SIG-M5 (cell line): Measurements from ENCODE around the gene LMAN1.

Source experiments
- DNase-seq: peaks from one replicate; lab custom pipeline; 2025; lab: John Stamatoyannopoulos, UW

Gene LMAN1

GRCh38 chr18:59360381-59360780, 1.3 kb upstream of the LMAN1 start:
- DNase-seq: no peak

- DNase-seq: no peak
Measured at GRCh38 chr18:59359576-59359952, 499 bp upstream of the LMAN1 start.

GRCh38 chr18:59358414-59358711, 702 bp downstream of the LMAN1 start:
- no peak for DNase-seq

- no peak for DNase-seq
Measured at GRCh38 chr18:59357928-59358327, 1.1 kb downstream of the LMAN1 start.

GRCh38 chr18:59354731-59355130, 4.3 kb downstream of the LMAN1 start:
- no peak for DNase-seq

GRCh38 chr18:59353079-59353680, 5.9 kb downstream of the LMAN1 start:
- DNase-seq: no peak

GRCh38 chr18:59352250-59352855, 6.7 kb downstream of the LMAN1 start:
- DNase-seq: no peak

GRCh38 chr18:59345556-59345955, 13.5 kb downstream of the LMAN1 start:
- DNase-seq: no peak

GRCh38 chr18:59344996-59345395, 14.1 kb downstream of the LMAN1 start:
- no peak for DNase-seq

- no peak for DNase-seq
Measured at GRCh38 chr18:59343926-59344325, 15.1 kb downstream of the LMAN1 start.

GRCh38 chr18:59340817-59341216, 18.2 kb downstream of the LMAN1 start:
- no peak for DNase-seq

- DNase-seq: no peak
Measured at GRCh38 chr18:59340312-59340711, 18.8 kb downstream of the LMAN1 start.

- no peak for DNase-seq
Measured at GRCh38 chr18:59332986-59333385, 26.1 kb downstream of the LMAN1 start.

- DNase-seq: no peak
Measured at GRCh38 chr18:59328683-59329082, 30.4 kb downstream of the LMAN1 start.

- no peak for DNase-seq
Measured at GRCh38 chr18:59325965-59326364, 33.1 kb downstream of the LMAN1 start.

GRCh38 chr18:59324623-59324971, 34.5 kb downstream of the LMAN1 start:
- DNase-seq: no peak

- DNase-seq: no peak
Measured at GRCh38 chr18:59323931-59324622, 35.0 kb downstream of the LMAN1 start.

GRCh38 chr18:59318460-59319050, 40.5 kb downstream of the LMAN1 start, which contains the start of gene CPLX4:
TSS of gene CPLX4 (minus strand) at chr18:59318649. CDS start at chr18:59318462, 187 bp downstream.
- no peak for DNase-seq

GRCh38 chr18:59311631-59312030, 47.4 kb downstream of the LMAN1 start:
- DNase-seq: no peak

- no peak for DNase-seq
Measured at GRCh38 chr18:59308938-59309260, 50.2 kb downstream of the LMAN1 start.

GRCh38 chr18:59308248-59308937, 50.7 kb downstream of the LMAN1 start:
- no peak for DNase-seq

- no peak for DNase-seq
Measured at GRCh38 chr18:59306640-59307039, 52.4 kb downstream of the LMAN1 start.

GRCh38 chr18:59305295-59305694, 53.8 kb downstream of the LMAN1 start:
- DNase-seq: no peak
